ENCODE measurements around the gene CLEC4A.

GRCh38 chr12:8145754-8146441, 22.5 kb downstream of the CLEC4A start:
- TF ChIP-seq CTCF (conservative IDR thresholded peaks at IDR 0.05), result no peak
- no peak for TF ChIP-seq EZH2 (IDR thresholded peaks at IDR 0.05; ENCODE audit: low read depth)

Measured in PC-9 (cell line).